ENCODE measurements around the gene ANKIB1. TPM values are rescaled to one million over a fixed set of nuclear protein-coding genes. Genes with fewer than 3 reads are reported as not detected.

ANKIB1 gene
- total and polyA plus RNA-seq, 2 experiments from 2014 or later = 8.8 to 35.3 TPM

- DNase-seq (ENCODE audit: low spot score) = no peak
- Histone ChIP-seq H3K4me1 (ENCODE audit: insufficient read depth) (no peaks in the 10 kb centered on the region), H3K27me3 (no peaks in the 10 kb centered on the region), H4K20me1 (ENCODE audit: insufficient read depth, poor library complexity, severe bottlenecking) (no peaks in the 10 kb centered on the region), H3K79me2 (no peaks in the 10 kb centered on the region), H3K4me3 (no peak overlapping the region), H3K9me3 (ENCODE audit: low read depth) (no peaks in the 10 kb centered on the region), H3K4me2 (no peak overlapping the region), H3K27ac (no peak overlapping the region), H3K9me2 (replicated peaks; ENCODE audit: insufficient read depth) (no peaks in the 10 kb centered on the region), H2AFZ (no peak overlapping the region), H3K36me3 (replicated peaks; ENCODE audit: insufficient read depth, low read depth) (no peaks in the 10 kb centered on the region)
- 95% methylated on average over 3 of the region's 3 CpGs for WGBS (ENCODE audit: low lambda C conversion rate, missing lambda C conversion rate)
- TF ChIP-seq EZH2 (IDR thresholded peaks at IDR 0.05; ENCODE audit: borderline replicate concordance) (no peak), EZH2phosphoT487 (IDR thresholded peaks at IDR 0.05; ENCODE audit: low read depth, severe bottlenecking, unreplicated experiment) (no peak), CTCF (IDR thresholded peaks at IDR 0.05; ENCODE audit: poor library complexity) (no peak)
Measured at GRCh38 chr7:92359801-92360200, 114.0 kb downstream of the ANKIB1 start.

- no peaks in the 10 kb centered on the region for H4K20me1 ChIP-seq (ENCODE audit: insufficient read depth, poor library complexity, severe bottlenecking)
- WGBS (ENCODE audit: low lambda C conversion rate, missing lambda C conversion rate) = 97% methylated on average over 1 of the region's 1 CpG
- H3K36me3 ChIP-seq (replicated peaks; ENCODE audit: insufficient read depth, low read depth) = no peaks in the 10 kb centered on the region
- no peak for DNase-seq (ENCODE audit: low spot score)
- no peaks in the 10 kb centered on the region for H3K27me3 ChIP-seq
- no peaks in the 10 kb centered on the region for H3K9me2 ChIP-seq (replicated peaks; ENCODE audit: insufficient read depth)
- no peaks in the 10 kb centered on the region for H3K4me1 ChIP-seq (ENCODE audit: insufficient read depth)
- no peak overlapping the region for H3K27ac ChIP-seq
- H3K79me2 ChIP-seq = no peaks in the 10 kb centered on the region
- no peak overlapping the region for H3K4me2 ChIP-seq
- TF ChIP-seq EZH2phosphoT487 (IDR thresholded peaks at IDR 0.05; ENCODE audit: low read depth, severe bottlenecking, unreplicated experiment) (no peak), CTCF (IDR thresholded peaks at IDR 0.05; ENCODE audit: poor library complexity) (no peak), EZH2 (IDR thresholded peaks at IDR 0.05; ENCODE audit: borderline replicate concordance) (no peak)
- no peak overlapping the region for H2AFZ ChIP-seq
- H3K4me3 ChIP-seq = no peak overlapping the region
- H3K9me3 ChIP-seq (ENCODE audit: low read depth) = no peaks in the 10 kb centered on the region
Measured at GRCh38 chr7:92360387-92360786, 114.6 kb downstream of the ANKIB1 start.

- 83% methylated on average over 2 of the region's 2 CpGs for WGBS (ENCODE audit: low lambda C conversion rate, missing lambda C conversion rate)
- Histone ChIP-seq H3K4me1 (ENCODE audit: insufficient read depth) (no peaks in the 10 kb centered on the region), H3K27me3 (no peaks in the 10 kb centered on the region), H2AFZ (no peak overlapping the region), H3K4me2 (no peak overlapping the region), H3K36me3 (replicated peaks; ENCODE audit: insufficient read depth, low read depth) (no peaks in the 10 kb centered on the region), H4K20me1 (ENCODE audit: insufficient read depth, poor library complexity, severe bottlenecking) (no peaks in the 10 kb centered on the region), H3K27ac (no peak overlapping the region), H3K9me2 (replicated peaks; ENCODE audit: insufficient read depth) (no peaks in the 10 kb centered on the region), H3K79me2 (no peaks in the 10 kb centered on the region), H3K4me3 (no peak overlapping the region), H3K9me3 (ENCODE audit: low read depth) (no peaks in the 10 kb centered on the region)
- no peak for DNase-seq (ENCODE audit: low spot score)
- TF ChIP-seq EZH2phosphoT487 (IDR thresholded peaks at IDR 0.05; ENCODE audit: low read depth, severe bottlenecking, unreplicated experiment) (no peak), CTCF (IDR thresholded peaks at IDR 0.05; ENCODE audit: poor library complexity) (no peak), EZH2 (IDR thresholded peaks at IDR 0.05; ENCODE audit: borderline replicate concordance) (no peak)
Measured at GRCh38 chr7:92362131-92362530, 116.4 kb downstream of the ANKIB1 start.

GRCh38 chr7:92366730-92367129 lies 121.0 kb downstream of the ANKIB1 start:
- Histone ChIP-seq H3K4me1 (ENCODE audit: insufficient read depth) (no peaks in the 10 kb centered on the region), H3K4me3 (no peak overlapping the region), H3K27ac (no peak overlapping the region), H3K36me3 (replicated peaks; ENCODE audit: insufficient read depth, low read depth) (no peaks in the 10 kb centered on the region), H3K79me2 (no peaks in the 10 kb centered on the region), H4K20me1 (ENCODE audit: insufficient read depth, poor library complexity, severe bottlenecking) (no peaks in the 10 kb centered on the region), H2AFZ (no peak overlapping the region), H3K27me3 (no peaks in the 10 kb centered on the region), H3K9me2 (replicated peaks; ENCODE audit: insufficient read depth) (no peaks in the 10 kb centered on the region), H3K4me2 (no peak overlapping the region), H3K9me3 (ENCODE audit: low read depth) (no peaks in the 10 kb centered on the region)
- TF ChIP-seq EZH2 (IDR thresholded peaks at IDR 0.05; ENCODE audit: borderline replicate concordance) = no peak
- TF ChIP-seq CTCF (IDR thresholded peaks at IDR 0.05; ENCODE audit: poor library complexity) = no peak
- TF ChIP-seq EZH2phosphoT487 (IDR thresholded peaks at IDR 0.05; ENCODE audit: low read depth, severe bottlenecking, unreplicated experiment) = no peak
- 91% methylated on average over 2 of the region's 2 CpGs for WGBS (ENCODE audit: low lambda C conversion rate, missing lambda C conversion rate)
- DNase-seq (ENCODE audit: low spot score) = no peak

Data from hepatocyte (in vitro differentiated cells).